Measurements from ENCODE around the gene HS6ST2.

HS6ST2 gene

GRCh38 chrX:132807411-132808030 lies 150.9 kb downstream of the HS6ST2 start:
- no peak overlapping the region for H3K4me2 ChIP-seq (ENCODE audit: low read depth, low read length)
- H3K9ac ChIP-seq (ENCODE audit: low read length) = no peak overlapping the region
- H3K4me3 ChIP-seq (ENCODE audit: low read length) = no peak overlapping the region
- H4K20me1 ChIP-seq (ENCODE audit: insufficient read depth, low read length) = no peaks in the 10 kb centered on the region
- no peaks in the 10 kb centered on the region for H3K79me2 ChIP-seq (ENCODE audit: low read length)
- H3K36me3 ChIP-seq (replicated peaks; ENCODE audit: insufficient read depth, low read length) = no peaks in the 10 kb centered on the region
- no peaks in the 10 kb centered on the region for H3K27me3 ChIP-seq (replicated peaks; ENCODE audit: insufficient read depth, low read length)
- TF ChIP-seq, protein P1, sequence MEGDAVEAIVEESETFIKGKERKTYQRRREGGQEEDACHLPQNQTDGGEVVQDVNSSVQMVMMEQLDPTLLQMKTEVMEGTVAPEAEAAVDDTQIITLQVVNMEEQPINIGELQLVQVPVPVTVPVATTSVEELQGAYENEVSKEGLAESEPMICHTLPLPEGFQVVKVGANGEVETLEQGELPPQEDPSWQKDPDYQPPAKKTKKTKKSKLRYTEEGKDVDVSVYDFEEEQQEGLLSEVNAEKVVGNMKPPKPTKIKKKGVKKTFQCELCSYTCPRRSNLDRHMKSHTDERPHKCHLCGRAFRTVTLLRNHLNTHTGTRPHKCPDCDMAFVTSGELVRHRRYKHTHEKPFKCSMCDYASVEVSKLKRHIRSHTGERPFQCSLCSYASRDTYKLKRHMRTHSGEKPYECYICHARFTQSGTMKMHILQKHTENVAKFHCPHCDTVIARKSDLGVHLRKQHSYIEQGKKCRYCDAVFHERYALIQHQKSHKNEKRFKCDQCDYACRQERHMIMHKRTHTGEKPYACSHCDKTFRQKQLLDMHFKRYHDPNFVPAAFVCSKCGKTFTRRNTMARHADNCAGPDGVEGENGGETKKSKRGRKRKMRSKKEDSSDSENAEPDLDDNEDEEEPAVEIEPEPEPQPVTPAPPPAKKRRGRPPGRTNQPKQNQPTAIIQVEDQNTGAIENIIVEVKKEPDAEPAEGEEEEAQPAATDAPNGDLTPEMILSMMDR (IDR thresholded peaks at IDR 0.05; ENCODE audit: low read length) = no peak
- no peak for DNase-seq
- no peaks in the 10 kb centered on the region for H3K4me1 ChIP-seq (ENCODE audit: low read length)
- no peaks in the 10 kb centered on the region for H3K9me3 ChIP-seq (replicated peaks; ENCODE audit: insufficient read depth, low read length)
- no peaks in the 10 kb centered on the region for H3K9me2 ChIP-seq (replicated peaks; ENCODE audit: insufficient read depth, low read length)
- H2AFZ ChIP-seq (ENCODE audit: low read length) = no peak overlapping the region
- no peaks in the 10 kb centered on the region for H3F3A ChIP-seq (ENCODE audit: insufficient read depth, low read length)
- no peak overlapping the region for H3K27ac ChIP-seq (ENCODE audit: low read length)

GRCh38 chrX:132802033-132802432 lies 156.4 kb downstream of the HS6ST2 start:
- no peak for DNase-seq

GRCh38 chrX:132795181-132795580 lies 163.2 kb downstream of the HS6ST2 start:
- Histone ChIP-seq H3K4me3 (ENCODE audit: low read length) (no peak overlapping the region), H3K27me3 (replicated peaks; ENCODE audit: insufficient read depth, low read length) (no peaks in the 10 kb centered on the region), H3K9me2 (replicated peaks; ENCODE audit: insufficient read depth, low read length) (no peaks in the 10 kb centered on the region), H3K36me3 (replicated peaks; ENCODE audit: insufficient read depth, low read length) (no peaks in the 10 kb centered on the region), H3F3A (ENCODE audit: insufficient read depth, low read length) (no peaks in the 10 kb centered on the region), H3K9ac (ENCODE audit: low read length) (no peak overlapping the region), H3K27ac (ENCODE audit: low read length) (no peak overlapping the region), H2AFZ (ENCODE audit: low read length) (no peak overlapping the region), H3K9me3 (replicated peaks; ENCODE audit: insufficient read depth, low read length) (no peaks in the 10 kb centered on the region), H3K4me2 (ENCODE audit: low read depth, low read length) (no peak overlapping the region), H3K4me1 (ENCODE audit: low read length) (no peaks in the 10 kb centered on the region), H3K79me2 (ENCODE audit: low read length) (no peaks in the 10 kb centered on the region), H4K20me1 (ENCODE audit: insufficient read depth, low read length) (no peaks in the 10 kb centered on the region)
- no peak for TF ChIP-seq EZH2phosphoT487 (IDR thresholded peaks at IDR 0.05; ENCODE audit: low read length)
- TF ChIP-seq EZH2 (optimal IDR thresholded peaks at IDR 0.05; ENCODE audit: low read depth, low read length) = no peak
- TF ChIP-seq, protein P1 (IDR thresholded peaks at IDR 0.05; ENCODE audit: low read length) = no peak
- no peak for DNase-seq

More at GRCh38 chrX:132802033-132802432, 156.4 kb downstream of the HS6ST2 start:
- Histone ChIP-seq H3K27ac (ENCODE audit: low read length) (no peak overlapping the region), H3K9me3 (replicated peaks; ENCODE audit: insufficient read depth, low read length) (no peaks in the 10 kb centered on the region), H3K4me3 (ENCODE audit: low read length) (no peak overlapping the region), H2AFZ (ENCODE audit: low read length) (no peak overlapping the region), H3K4me1 (ENCODE audit: low read length) (no peaks in the 10 kb centered on the region), H3K9me2 (replicated peaks; ENCODE audit: insufficient read depth, low read length) (no peaks in the 10 kb centered on the region), H3K79me2 (ENCODE audit: low read length) (no peaks in the 10 kb centered on the region), H3K36me3 (replicated peaks; ENCODE audit: insufficient read depth, low read length) (no peaks in the 10 kb centered on the region), H3K27me3 (replicated peaks; ENCODE audit: insufficient read depth, low read length) (no peaks in the 10 kb centered on the region), H3F3A (ENCODE audit: insufficient read depth, low read length) (no peaks in the 10 kb centered on the region), H3K9ac (ENCODE audit: low read length) (no peak overlapping the region), H3K4me2 (ENCODE audit: low read depth, low read length) (no peak overlapping the region), H4K20me1 (ENCODE audit: insufficient read depth, low read length) (no peaks in the 10 kb centered on the region)
- TF ChIP-seq, protein P1 (IDR thresholded peaks at IDR 0.05; ENCODE audit: low read length) = no peak
- no peak for TF ChIP-seq EZH2phosphoT487 (IDR thresholded peaks at IDR 0.05; ENCODE audit: low read length)
- no peak for TF ChIP-seq EZH2 (optimal IDR thresholded peaks at IDR 0.05; ENCODE audit: low read depth, low read length)

Measured in MM.1S (cell line).